Activated CD4-positive, alpha-beta T cell treated with anti-CD3 and anti-CD28 coated beads for 48 hours (primary cell): ENCODE results near the gene TMC8.
A peak's percentile ranks its signal among the peaks of the same experiment; 100 is the strongest.
"Not testable (repeated sequence)": the region's sequence is repeated elsewhere in the genome, so short reads cannot be mapped to it uniquely, and the experiment has no call there.

Experiments used
- DNase-seq: peaks from one replicate; pipeline ENCODE4 v3.0.0-alpha.2; 2020

Gene TMC8, protein sequence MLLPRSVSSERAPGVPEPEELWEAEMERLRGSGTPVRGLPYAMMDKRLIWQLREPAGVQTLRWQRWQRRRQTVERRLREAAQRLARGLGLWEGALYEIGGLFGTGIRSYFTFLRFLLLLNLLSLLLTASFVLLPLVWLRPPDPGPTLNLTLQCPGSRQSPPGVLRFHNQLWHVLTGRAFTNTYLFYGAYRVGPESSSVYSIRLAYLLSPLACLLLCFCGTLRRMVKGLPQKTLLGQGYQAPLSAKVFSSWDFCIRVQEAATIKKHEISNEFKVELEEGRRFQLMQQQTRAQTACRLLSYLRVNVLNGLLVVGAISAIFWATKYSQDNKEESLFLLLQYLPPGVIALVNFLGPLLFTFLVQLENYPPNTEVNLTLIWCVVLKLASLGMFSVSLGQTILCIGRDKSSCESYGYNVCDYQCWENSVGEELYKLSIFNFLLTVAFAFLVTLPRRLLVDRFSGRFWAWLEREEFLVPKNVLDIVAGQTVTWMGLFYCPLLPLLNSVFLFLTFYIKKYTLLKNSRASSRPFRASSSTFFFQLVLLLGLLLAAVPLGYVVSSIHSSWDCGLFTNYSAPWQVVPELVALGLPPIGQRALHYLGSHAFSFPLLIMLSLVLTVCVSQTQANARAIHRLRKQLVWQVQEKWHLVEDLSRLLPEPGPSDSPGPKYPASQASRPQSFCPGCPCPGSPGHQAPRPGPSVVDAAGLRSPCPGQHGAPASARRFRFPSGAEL

DNA sequence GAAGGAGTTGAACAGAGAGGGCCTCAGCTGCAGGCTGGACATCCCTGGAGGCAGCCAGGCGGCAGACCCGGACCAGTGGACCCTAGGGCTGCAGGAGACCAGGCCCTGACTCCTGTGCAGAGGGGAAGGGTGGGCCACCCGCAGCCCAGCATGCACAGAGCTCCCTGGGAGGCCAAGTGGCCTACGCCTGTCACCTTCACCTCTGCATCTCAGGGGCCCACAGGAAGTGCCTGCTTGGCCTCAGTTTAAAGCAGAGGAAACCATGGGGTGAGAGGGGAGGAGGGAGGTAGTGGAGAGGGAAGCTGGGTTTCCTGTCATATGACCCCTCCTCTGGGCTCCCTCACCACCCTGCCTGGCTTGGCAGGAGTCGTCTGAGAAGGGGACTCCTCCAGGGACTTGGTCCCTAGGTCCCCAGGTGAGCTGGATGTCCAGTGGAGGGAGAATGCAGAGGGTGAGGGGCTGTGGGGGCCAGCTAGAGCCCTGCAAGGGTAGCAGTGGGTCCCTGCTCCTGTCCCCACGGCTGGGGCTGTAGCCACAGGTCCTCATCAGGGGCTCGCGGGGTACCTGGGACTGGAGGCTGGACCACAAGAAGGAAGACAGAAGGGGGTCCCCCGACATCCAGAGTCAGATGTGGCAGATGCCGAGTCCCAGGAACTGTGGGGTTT is at the start of gene TMC8:
TSS of gene TMC8 (plus strand) at position 335 of the 665 bp plus-strand sequence. CDS start 818 bp downstream, outside the sequence.
- peak; percentile 81 for DNase-seq

DNA sequence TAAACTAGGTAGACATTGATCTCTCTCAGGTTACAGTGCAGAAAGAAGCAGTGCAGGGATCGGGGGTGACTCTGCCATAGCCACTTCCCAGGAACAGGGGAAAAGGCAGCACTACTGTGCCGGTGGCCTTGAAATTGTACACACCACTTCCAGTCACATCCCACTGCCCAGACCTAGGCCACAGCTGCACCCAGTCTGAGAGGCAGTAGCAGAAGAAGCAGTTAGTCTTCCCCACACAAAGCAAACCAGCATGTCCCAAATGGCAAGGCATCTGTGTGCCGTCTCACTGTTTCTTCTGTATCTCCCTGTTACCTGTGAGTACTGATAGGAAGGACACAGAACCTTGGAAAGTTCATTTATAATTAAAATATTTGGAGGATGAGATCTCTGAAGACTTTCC is 49.0 kb upstream of the TMC8 start:
- DNase-seq: no peak

DNA sequence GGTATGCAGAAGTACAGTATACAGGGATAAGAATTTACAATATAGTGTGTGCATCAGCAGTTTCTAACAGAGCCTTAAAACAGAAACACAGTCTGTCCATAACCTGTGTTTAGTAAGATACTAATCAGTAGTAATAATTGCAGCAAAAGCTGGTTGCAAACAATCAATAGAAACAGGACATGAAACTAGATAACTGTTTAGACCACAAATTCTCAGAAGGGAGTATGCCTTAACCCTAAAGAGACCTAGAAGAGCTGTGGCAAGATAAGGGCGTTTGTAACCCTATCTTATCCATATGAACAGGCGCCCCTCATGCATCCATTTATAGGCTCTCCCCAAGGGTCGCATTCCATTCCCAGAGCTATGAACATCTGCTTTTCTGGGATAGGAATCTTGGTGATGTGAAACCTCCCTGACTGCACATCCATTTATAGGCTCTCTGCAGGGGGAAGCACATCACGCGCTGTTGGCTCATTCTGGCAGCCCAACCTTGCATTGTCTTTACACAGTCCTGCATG is 48.2 kb upstream of the TMC8 start:
- DNase-seq: not testable (repeated sequence)

DNA sequence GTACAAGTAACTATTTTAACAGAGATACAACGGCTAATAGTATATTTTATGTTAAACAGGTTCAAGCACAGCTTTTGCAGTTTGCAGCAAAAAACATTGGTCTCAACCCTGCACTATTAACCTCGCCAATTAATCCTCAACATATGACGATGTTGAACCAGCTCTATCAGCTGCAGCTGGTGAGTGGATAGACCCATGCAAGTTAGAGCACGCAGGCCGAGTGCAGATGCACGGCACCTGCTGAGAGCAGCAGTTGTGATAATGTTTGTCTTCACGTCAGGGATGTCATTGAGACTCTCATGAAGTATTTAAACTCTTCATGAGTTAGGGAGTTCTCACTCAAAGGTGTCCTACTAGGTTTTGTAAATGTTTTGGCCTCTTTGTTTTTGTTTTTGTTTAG is 47.6 kb upstream of the TMC8 start:
- DNase-seq: no peak

DNA sequence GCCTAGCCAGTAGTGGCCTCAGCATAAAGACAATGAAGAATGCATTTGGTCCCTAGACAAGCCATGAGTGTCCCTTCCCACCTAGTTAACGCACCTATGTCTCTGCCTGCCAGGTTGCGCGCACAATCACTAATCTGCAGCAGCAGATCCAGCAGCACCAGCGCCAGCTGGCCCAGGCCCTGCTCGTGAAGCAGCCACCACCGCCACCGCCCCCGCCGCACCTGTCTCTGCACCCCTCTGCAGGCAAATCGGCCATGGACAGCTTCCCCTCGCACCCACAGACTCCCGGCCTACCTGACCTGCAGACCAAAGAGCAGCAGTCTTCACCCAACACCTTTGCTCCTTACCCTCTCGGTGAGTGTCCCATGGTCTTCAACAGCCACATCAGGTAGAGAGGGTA is 43.8 kb upstream of the TMC8 start:
- DNase-seq: no peak

DNA sequence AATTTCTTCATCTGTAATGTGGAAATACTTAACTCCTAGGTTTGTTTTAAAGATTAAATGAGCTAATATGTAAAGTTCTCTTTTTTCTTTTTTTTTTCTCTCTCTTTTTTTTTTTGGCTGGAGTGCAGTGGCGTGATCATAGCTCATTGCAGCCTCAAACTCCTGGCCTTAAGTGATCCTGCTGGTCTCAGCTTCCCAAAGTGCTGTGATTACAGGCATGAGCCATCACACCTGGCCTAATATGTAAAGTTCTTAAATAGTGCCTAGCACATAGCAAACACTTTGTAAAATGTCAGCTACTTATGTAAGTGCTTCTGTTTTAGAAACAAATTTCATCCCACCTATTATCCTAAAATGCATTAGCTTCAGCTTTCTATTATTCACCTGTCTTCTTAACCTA is 42.0 kb upstream of the TMC8 start:
- no peak for DNase-seq

DNA sequence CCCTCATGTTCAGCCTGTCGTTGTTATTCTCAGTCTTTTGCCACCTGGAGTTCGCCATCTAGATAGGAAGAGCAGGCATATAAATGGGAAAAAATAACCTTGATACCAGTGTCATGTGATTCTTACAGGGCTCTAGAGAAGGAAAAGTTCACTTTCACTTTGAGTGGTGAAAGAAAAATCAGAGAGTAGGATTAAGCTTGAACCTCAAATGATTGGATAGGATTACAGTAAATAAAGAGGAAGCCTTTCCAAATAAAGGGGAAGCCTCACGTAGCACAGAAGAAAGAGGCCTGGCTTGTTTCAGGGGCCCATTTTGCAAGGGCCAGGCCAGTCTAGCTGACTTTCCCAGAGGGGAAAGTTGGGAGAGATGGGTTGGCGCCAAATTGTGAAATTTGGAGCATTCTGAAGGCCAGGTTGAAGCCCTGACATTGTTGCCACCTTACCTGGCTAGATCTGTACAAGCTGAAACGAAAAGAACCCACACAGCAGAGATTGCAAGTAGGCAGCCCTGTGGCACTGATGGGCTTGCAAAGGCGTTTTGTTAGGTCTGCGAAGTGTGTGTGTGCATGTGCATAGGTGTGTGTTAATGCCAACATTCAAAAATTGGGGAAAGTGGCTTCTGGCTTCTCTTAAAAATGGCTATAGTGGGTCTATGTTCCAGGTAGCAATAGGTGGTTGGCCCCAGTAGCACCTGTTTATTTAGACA is 40.8 kb upstream of the TMC8 start:
- no peak for DNase-seq

DNA sequence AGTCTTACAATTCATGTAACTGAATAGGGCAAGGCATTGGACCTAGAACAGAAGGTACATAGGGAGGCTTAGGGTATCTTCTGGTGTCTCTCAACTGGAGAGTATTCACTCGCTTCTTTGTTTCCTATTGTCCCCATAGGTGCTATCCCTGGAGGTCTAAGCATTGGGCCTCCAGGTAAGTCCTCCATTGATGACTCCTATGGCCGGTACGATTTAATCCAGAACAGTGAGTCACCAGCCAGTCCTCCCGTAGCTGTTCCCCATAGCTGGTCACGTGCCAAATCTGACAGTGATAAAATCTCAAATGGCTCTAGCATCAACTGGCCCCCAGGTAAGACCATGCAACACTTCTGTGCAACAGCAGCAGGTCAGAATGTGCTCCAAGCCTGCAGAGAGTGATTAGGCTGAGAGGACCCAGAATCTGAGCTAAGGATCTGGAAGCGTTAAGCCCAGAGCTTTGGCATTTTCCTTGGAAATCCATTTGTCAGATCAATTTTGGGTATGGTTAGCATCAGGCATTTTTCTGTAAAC is 37.7 kb upstream of the TMC8 start:
- DNase-seq: no peak

DNA sequence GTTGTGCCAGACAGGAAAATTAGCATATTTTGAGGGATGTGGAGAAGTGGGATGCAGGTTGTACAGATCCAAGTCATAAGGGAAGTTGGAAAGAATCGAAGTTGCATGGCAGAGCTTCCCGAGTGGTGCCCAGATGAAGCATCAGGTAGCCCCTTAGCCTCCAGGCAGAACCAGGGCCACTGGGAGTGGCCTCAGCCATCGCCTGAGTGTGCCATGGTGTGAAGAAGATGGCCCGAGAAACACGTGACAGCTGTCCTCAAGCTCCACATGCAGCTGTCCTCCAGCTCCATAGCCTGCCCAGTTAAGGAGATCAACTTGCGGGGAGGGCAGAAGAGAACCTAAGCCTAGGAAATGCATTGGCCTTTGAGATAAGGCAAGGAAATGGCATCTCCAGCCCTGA is 35.5 kb upstream of the TMC8 start:
- no peak for DNase-seq

DNA sequence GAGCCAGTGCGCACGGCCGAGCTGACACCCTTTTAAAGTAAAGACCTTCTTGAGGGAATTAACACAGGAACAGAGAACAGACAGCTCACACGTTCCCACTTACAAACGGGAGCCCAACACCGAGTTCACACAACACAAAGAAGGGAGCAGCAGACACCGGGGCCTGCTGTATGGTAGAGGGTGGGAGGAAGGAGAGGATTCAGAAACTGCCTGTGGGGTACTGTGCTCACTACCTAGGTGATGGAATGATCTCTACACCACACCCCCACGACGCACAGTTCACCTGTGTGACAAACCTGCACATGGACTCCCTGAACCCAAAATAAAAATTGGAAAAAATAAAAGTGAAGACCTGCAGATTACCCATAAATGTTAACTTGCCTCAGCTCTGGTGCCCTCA is 34.5 kb upstream of the TMC8 start:
- DNase-seq: no peak

DNA sequence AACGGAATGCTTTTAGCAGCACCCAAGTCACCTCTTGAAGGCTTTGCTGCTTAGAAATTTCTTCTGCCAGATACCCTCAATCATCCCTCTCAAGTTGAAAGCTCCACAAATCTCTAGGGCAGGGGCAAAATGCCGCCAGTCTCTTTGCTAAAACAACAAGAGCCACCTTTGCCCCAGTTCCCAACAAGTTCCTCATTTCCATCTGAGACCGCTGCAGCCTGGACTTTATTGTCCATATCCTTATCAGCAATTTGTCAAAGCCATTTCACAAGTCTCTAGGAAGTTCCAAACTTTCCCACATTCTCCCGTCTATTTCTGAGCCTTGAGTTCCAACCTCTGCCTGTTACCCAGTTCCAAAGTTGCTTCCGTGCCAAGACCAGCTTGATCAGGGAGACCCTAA is 29.5 kb upstream of the TMC8 start:
- no peak for DNase-seq

DNA sequence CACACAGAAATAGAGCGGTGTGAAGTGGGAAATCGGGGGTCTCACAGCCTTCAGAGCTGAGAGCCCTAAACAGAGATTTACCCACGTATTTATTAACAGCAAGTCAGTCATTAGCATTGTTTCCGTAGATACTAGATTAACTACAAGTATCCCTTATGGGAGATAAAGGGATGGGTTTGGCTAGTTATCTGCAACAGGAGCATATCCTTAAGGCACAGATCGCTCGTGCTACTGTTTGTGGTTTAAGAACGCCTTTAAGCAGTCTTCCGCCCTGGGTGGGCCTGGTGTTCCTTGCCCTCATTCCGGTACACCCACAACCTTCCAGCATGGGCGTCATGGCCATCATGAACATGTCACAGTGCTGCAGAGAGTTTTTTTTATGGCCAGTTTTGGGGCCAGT is 29.0 kb upstream of the TMC8 start:
- DNase-seq: no peak

DNA sequence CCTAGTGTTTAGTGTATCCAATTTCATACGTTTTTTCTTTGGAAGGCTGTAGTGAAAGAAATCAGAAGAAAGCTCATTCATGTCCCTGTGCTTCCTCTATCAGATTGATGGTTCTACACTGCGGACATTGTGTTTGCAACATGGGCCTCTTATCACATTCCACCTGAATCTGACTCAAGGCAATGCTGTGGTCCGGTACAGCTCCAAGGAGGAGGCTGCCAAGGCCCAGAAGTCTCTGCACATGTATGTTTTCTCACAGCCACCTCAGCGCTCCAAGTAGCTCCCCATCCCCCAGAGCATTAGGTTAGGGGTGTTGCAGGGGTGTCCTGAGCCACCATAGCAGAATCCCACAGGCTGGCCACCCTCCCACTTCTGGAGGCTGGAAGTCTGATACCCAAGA is 27.3 kb upstream of the TMC8 start:
- no peak for DNase-seq

DNA sequence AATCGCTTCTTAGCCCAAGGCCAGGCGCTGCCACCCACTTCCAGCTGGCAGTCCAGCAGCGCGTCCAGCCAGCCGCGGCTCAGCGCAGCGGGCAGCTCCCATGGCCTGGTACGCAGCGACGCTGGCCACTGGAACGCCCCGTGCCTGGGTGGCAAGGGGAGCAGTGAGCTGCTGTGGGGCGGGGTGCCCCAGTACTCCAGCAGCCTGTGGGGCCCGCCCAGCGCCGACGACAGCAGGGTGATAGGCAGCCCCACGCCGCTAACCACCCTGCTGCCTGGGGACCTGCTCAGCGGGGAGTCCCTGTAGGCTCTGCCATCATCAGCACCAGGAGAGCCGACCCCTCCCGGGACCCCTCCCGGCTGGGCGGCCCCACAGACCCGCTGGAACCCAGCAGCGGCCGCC is 26.0 kb upstream of the TMC8 start:
- DNase-seq: no peak

DNA sequence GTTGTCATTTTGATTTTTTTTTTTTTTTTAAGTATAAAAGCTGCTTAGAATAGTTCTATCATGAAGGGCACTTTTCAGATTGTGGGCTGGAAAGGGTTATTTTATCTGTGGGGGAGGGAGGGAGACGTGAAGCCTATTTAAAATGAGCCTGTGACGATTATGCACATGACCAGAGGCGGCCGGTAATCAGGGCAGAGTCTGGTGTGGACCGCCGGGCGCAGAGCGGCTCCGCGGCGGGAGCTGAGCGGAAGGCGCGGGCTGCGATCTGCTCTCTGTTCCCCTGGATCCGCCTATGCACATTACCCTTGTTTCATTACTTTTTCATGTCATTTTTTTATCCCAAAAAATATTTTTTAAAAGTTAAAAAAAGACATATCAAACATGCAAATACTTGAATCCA is 25.5 kb upstream of the TMC8 start:
- DNase-seq: no peak

DNA sequence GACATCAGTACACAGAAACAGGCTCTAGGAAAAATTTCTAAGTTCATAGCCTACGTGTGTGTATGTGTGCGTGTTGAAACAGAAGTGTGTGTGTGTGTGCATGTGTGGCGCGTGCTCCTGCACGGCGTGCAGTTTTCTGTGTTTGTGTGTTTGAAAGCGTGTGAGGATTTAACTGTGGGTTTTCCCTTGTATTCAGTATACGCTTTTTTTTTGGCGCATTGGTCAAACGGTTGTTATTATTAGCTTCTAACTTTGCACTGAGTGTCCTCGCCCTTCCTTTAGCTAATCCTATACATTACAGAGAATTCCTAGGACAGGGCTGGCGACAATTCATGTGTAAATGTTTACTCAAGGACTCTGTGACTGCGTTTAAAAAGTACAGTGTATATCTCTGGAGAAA is 25.0 kb upstream of the TMC8 start:
- DNase-seq: no peak

DNA sequence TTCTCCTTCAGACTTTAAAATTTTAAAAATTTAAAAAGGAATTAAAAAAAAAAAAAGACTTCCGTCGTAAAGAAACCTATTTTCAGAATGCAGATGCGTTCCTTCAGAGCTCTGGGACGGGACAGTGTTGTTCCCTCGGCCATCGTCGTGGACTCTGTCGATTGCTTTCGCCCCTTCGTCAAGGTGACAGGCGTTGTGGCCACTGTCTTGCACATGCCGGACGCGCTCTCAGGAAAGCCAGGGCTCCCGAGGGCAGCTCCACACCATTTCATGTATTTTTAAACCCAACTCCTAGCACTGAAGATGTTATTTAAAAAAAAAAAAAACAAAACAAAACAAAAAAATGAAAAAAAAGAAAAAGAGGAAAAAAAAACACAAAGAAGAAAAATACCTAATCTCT is 24.4 kb upstream of the TMC8 start:
- no peak for DNase-seq

DNA sequence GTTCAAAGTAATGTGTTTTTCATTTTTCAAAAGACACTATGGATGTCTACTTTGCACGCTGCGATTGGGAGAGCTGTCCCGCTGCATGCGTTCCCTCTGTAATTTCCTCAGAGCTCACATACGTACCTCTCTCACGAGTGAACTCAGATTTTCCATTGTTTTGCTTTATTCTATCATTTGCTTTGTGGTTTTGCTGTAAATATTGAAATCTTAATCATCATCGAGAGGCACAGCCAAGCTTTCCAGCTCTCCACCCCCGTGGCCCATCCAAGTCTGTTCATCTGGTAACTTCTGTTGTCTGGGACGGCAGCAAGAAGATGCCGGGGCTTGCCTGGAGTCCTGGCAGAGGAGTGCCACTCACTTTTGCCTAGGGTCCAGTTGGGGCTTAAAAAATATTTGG is 23.1 kb upstream of the TMC8 start:
- DNase-seq: peak; percentile 43

DNA sequence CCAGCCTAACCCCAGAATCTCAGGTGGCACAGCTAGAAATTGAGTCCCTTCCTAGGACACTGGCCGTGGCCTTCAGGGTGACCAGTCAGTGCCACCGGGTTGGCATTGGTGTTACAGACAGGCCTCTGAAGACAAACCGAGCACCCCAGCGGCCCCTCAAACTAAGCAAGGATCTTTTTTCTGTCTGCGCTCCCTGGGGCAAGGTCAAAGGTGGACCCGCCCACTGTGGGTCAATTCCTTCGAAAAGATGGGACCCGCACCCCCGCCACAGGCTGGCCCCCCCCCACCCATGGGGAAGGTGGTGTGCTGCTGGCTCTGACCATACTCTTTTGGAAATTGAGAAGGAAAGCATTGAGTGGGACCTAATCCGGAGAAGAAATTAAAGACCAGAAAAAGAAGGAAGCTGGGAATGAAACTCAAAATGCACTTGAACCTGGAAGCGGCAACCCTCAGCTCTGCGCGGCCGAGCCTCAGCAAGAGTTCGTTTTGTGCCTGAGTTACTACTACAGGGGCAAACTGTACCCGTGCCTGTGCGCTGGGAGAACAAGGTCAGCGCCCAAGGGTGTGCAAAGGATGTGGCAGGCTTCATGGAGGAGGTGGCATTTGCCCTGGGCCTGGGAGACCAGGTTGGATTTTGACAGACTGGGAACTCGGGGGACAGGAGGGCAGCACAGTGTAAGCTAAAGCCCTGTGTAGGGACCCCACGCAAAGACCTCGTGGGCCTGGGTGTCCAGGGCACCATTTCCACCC is 22.4 kb upstream of the TMC8 start:
- no peak for DNase-seq

DNA sequence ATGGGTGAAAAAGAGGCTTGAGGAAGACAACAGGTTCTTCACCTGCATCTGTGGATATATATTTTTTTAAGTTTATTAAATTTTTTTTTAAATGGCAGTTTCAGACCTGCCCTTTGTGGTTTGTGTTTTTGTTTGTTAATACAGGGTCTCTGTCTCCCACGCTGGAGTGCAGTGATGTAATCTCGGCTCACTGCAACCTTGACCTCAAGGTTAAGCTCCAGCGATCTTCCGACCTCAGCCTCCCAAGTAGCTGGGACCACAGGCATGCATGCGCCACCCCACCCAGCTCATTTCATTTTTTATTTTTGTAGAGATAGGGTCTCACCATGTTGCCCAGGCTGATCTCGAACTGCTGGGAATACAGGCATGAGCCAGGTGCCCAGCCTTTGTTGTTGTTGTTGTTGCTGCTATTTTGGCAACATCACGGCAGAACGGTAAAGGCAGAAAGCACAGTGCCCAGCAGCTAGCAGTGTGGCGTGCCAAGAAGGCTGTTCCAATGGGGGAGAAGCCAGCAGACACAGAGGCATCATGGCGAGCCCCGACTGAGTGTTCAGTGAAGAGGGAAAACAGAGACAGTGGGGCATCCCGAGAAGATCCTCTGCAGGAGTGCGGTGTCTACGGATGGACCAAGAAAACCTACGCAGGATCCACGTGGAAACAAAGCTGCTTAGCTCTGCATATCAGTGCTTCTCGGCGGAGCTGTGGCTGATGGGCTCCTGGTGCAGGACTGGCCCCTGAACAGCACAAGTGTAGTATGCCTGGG is 21.7 kb upstream of the TMC8 start:
- DNase-seq: no peak

DNA sequence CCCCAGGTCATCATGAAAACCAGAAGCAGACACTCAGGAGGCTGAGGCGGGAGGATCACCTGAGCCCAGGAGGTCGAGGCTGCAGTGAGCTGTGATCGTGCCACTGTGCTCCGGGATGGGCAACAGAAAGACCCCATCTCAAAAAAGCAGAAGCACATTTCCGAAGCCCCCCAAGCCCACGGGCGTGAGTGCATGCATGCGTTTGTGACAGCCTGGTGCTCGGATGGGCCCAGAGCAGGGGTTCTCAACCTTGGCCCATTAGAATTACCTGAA is 21.1 kb upstream of the TMC8 start:
- no peak for DNase-seq
